Cardiac fibroblast (primary cell): ENCODE results near the gene SHD.

Experiments used
- DNase-seq, 2 donors: peaks; one replicate each; pipeline versions ENCODE4 v3.0.0 to v3.0.0-alpha.2; 2010; ENCODE audit warnings: low read depth in 2 of 2
- H3K4me3 ChIP-seq, 2 donors: replicated peaks in 1 of 2; 1 replicate in 1 of 2; 2 replicates in 1 of 2; pipeline ENCODE4 v1.5.1; 2011; ENCODE audit warnings: low read depth in 2 of 2, low read length in 2 of 2, mild to moderate bottlenecking in 2 of 2, moderate library complexity in 1 of 2
- TF ChIP-seq, protein P1 (sequence below): IDR thresholded peaks from one replicate; pipeline ENCODE4 v1.5.1; 2011; ENCODE audit warnings: low read depth, mild to moderate bottlenecking, low read length, inconsistent platforms

Gene SHD

DNA sequence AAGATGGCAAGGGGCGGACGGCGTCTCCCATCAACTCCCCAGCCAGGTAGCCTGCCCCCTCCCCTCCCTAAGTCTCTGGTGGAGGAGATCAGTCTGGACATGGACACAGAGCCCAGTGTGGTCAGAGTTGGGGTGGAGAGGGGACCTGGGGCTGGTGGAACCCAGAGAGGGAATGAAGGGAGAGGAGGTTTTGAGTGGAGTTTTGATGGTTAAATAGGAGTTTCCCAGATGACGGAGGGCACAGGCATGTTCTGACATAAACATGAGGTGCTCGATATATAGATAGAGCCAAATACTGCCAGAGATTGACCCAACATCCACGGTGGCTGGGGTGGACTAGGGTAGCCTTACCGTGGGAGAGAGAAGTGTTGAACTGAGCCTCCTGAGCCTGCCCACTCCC is 39.4 kb downstream of the SHD start:
- no peak overlapping the region for H3K4me3 ChIP-seq
- no peak for DNase-seq
- TF ChIP-seq, protein P1, sequence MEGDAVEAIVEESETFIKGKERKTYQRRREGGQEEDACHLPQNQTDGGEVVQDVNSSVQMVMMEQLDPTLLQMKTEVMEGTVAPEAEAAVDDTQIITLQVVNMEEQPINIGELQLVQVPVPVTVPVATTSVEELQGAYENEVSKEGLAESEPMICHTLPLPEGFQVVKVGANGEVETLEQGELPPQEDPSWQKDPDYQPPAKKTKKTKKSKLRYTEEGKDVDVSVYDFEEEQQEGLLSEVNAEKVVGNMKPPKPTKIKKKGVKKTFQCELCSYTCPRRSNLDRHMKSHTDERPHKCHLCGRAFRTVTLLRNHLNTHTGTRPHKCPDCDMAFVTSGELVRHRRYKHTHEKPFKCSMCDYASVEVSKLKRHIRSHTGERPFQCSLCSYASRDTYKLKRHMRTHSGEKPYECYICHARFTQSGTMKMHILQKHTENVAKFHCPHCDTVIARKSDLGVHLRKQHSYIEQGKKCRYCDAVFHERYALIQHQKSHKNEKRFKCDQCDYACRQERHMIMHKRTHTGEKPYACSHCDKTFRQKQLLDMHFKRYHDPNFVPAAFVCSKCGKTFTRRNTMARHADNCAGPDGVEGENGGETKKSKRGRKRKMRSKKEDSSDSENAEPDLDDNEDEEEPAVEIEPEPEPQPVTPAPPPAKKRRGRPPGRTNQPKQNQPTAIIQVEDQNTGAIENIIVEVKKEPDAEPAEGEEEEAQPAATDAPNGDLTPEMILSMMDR: no peak

DNA sequence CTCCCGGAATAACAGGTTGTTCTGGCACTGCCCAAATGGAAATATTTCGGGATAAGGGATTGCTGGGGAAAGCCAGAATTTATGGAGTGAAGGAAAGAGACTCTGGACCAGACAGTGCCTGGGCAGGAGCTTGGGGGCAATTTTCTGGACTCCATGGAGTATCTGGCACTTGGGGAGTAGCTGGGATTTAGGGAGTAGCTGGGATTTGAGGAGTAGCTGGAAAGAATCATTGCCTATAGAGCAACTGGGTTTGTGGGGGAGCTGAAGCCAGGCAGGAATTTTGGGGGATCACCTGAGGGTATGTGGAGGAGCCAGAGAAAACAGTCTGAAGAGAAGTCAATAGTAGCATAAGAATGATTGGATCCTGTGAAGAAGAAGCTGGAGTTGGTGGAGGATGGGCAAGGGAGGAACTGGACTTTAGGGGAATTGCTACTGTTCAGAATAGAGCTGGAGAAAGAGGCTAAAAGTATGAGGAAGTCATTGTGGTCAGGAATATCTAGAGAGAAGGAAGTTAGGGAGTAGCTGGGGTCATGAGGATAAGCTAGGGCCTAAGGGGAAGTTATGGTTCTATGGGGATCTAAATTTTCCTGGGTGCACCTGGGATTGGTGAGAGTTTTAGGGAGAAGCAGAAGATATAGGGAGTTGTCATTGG is 40.1 kb downstream of the SHD start:
- no peak overlapping the region for H3K4me3 ChIP-seq
- TF ChIP-seq, protein P1: no peak
- DNase-seq: no peak

DNA sequence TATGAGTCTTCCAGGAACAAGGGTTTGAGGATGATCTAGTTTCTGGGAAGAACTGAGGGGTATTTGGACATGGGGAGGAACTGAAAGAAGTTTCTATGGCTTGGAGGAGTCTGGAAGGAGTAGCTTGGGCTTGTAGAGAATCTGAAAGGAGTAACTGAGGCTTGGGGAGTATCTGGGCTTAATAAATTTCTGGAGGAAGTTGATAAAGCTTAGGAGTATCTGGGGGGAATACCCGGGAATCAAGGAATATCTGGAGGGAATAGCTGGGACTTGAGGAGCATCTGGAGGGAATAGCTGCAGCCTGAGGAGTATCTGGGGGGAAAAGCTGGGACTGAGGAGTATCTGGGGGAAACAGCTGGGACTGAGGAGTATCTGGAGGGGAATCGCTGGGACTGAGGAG is 41.4 kb downstream of the SHD start:
- TF ChIP-seq, protein P1: no peak
- no peak overlapping the region for H3K4me3 ChIP-seq
- DNase-seq: no peak

DNA sequence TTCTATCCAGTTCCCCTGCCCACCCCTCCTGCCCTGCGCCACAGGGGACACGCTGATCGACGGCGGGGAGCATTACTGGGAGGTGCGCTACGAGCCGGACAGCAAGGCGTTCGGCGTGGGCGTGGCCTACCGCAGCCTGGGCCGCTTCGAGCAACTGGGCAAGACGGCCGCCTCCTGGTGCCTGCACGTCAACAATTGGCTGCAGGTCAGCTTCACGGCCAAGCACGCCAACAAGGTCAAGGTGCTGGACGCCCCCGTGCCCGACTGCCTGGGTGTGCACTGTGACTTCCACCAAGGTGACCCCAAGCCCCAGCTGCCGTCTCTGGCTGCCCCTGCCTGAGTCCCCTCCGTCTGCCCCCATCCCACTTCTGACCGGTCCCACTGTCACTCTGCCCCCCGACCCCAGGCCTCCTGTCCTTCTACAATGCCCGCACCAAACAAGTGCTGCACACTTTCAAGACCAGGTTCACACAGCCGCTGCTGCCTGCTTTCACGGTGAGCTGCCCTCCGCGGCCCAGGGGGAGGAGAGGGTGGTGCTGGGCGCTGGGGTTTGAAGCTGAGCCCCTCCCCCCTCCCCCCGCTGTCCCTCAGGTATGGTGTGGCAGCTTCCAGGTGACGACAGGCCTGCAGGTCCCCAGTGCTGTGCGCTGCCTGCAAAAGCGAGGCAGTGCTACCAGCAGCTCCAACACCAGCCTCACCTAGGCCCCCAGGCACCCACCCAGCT is 44.0 kb downstream of the SHD start:
- H3K4me3 ChIP-seq: no peak overlapping the region
- no peak for DNase-seq
- TF ChIP-seq, protein P1: no peak

DNA sequence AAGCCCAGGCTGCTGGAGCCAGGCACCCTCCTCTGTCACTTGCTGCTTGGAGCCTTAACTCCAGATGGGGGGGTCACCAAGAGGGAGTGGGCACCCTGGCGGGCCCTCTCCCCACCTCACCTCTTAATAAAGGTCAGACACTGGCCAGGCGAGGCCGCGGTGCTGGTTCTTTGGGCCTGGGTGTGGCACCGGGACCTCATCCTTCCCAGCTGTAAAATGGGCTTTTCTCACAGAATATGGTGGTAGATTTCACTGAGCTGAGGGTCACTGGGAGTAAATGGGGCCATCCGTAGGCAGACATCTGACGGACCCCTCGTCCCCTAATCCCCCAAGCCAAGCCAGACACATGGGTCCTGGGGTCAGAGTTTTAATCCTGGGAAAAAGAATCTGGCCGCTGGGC is 44.6 kb downstream of the SHD start:
- TF ChIP-seq, protein P1: no peak
- DNase-seq: no peak
- H3K4me3 ChIP-seq: no peak overlapping the region

DNA sequence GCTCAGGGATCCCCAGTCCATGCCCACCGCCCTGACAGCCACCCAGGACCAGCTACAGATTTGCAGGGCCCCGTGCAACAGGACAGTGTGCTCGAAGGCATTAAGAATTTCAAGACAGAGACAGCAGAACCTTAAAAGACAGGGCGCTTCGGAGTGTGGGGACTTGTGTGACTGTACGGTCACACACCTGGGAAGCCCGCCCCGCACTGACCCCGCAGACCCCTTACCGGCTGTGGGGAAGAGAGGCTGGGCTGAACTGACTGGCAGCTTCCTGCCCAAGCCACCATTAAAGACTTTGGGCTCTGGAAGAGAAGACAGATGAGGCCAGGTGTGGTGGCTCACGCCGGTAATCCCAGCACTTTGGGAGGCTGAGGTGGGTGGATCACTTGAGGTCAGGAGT is 45.2 kb downstream of the SHD start:
- H3K4me3 ChIP-seq: no peak overlapping the region
- no peak for DNase-seq
- TF ChIP-seq, protein P1: no peak
